HEK293 (cell line): ENCODE measurements around the gene CCNYL1.
A peak's percentile ranks its signal among the peaks of the same experiment; 100 is the strongest.
"Not testable (repeated sequence)": the region's sequence is repeated elsewhere in the genome, so short reads cannot be mapped to it uniquely, and the experiment has no call there.

ENCODE experiments used
- CTCF ChIA-PET: fragments of 350-600 bp; formaldehyde crosslinking; extraction: SDS; loops from one replicate; lab custom pipeline; 2021; ENCODE audit warnings: antibody characterized with exemption; lab: Yijun Ruan, JAX
- POLR2A ChIA-PET: fragments of 300-600 bp; formaldehyde crosslinking; extraction: SDS; loops from one replicate; lab custom pipeline; 2020; ENCODE audit warnings: antibody characterized with exemption, inconsistent platforms; lab: Yijun Ruan, JAX
- H3K27ac ChIP-seq: fragments of 200-500 bp; sonication (Bioruptor generic); 2 replicates; pipeline ENCODE4 v1.5.1; 2014; ENCODE audit warnings: low read depth, low read length, control low read depth, inconsistent platforms; ENCODE audit errors: extremely low read depth
- H3K36me3 ChIP-seq, 2 experiments: fragments of 200-500 bp in 1 of 2; sonication (Bioruptor generic) in 1 of 2; 1 replicate in 1 of 2; 2 replicates in 1 of 2; pipeline ENCODE4 v1.5.1; 2014 to 2017; ENCODE audit warnings: inconsistent platforms in 2 of 2, low read length in 2 of 2; ENCODE audit not compliant: control insufficient read depth in 2 of 2, insufficient read depth in 1 of 2
- H3K4me1 ChIP-seq: fragments of 200-500 bp; sonication (Bioruptor generic); 2 replicates; pipeline ENCODE4 v1.5.1; 2014; ENCODE audit warnings: mild to moderate bottlenecking, low read length, inconsistent platforms; ENCODE audit not compliant: control insufficient read depth, insufficient read depth
- H3K4me3 ChIP-seq: 2 replicates; pipeline ENCODE4 v1.5.1; 2011; ENCODE audit warnings: low read depth, mild to moderate bottlenecking, control low read depth, low read length, moderate library complexity
- H3K9me3 ChIP-seq: fragments of 200-500 bp; sonication (Bioruptor generic); 2 replicates; pipeline ENCODE4 v1.5.1; 2014; ENCODE audit warnings: low read depth, low read length, inconsistent platforms; ENCODE audit not compliant: control insufficient read depth, insufficient read depth
- ATF2 ChIP-seq: fragments of 450-650 bp; formaldehyde crosslinking; IDR thresholded peaks from 2 replicates; pipeline ENCODE4 v1.5.1; 2016; ENCODE audit warnings: missing biosample characterization, missing genetic modification characterization, low read depth
- IKZF3 ChIP-seq: fragments of 450-650 bp; IDR thresholded peaks from 2 replicates; pipeline ENCODE4 v1.5.0; 2018; ENCODE audit warnings: missing biosample characterization, mild to moderate bottlenecking, missing genetic modification characterization, moderate library complexity
- REPIN1 ChIP-seq: fragments of 450-650 bp; formaldehyde crosslinking; IDR thresholded peaks from 2 replicates; pipeline ENCODE4 v1.5.1; 2017; ENCODE audit warnings: missing biosample characterization, missing genetic modification characterization, low read depth
- SCRT1 ChIP-seq: fragments of 450-650 bp; formaldehyde crosslinking; IDR thresholded peaks from 2 replicates; pipeline ENCODE4 v1.5.1; 2016; ENCODE audit warnings: missing biosample characterization, missing genetic modification characterization, borderline replicate concordance
- SP7 ChIP-seq: fragments of 450-650 bp; formaldehyde crosslinking; IDR thresholded peaks from 2 replicates; pipeline ENCODE4 v1.5.1; 2016; ENCODE audit warnings: missing biosample characterization, missing genetic modification characterization
- ZBTB1 ChIP-seq: fragments of 450-650 bp; formaldehyde crosslinking; IDR thresholded peaks from 2 replicates; pipeline ENCODE4 v1.5.1; 2016; ENCODE audit warnings: missing biosample characterization, missing genetic modification characterization
- ZBTB21 ChIP-seq: fragments of 450-650 bp; formaldehyde crosslinking; IDR thresholded peaks from 2 replicates; pipeline ENCODE4 v1.5.1; 2017; ENCODE audit warnings: missing biosample characterization, missing genetic modification characterization
- ZBTB49 ChIP-seq: fragments of 450-650 bp; formaldehyde crosslinking; IDR thresholded peaks from 2 replicates; pipeline ENCODE4 v1.5.1; 2016; ENCODE audit warnings: missing biosample characterization, missing genetic modification characterization, low read depth
- ZFP69B ChIP-seq: fragments of 450-650 bp; formaldehyde crosslinking; IDR thresholded peaks from 2 replicates; pipeline ENCODE4 v1.5.1; 2016; ENCODE audit warnings: missing biosample characterization, missing genetic modification characterization
- ZNF132 ChIP-seq: fragments of 450-650 bp; formaldehyde crosslinking; IDR thresholded peaks from 2 replicates; pipeline ENCODE4 v1.5.1; 2017; ENCODE audit warnings: missing biosample characterization, missing genetic modification characterization, borderline replicate concordance
- ZNF155 ChIP-seq: fragments of 450-650 bp; formaldehyde crosslinking; IDR thresholded peaks from 2 replicates; pipeline ENCODE4 v1.5.1; 2016; ENCODE audit warnings: missing biosample characterization, missing genetic modification characterization
- ZNF175 ChIP-seq: fragments of 450-650 bp; formaldehyde crosslinking; IDR thresholded peaks from 2 replicates; pipeline ENCODE4 v1.5.1; 2016; ENCODE audit warnings: missing biosample characterization, missing genetic modification characterization
- ZNF18 ChIP-seq: fragments of 450-650 bp; formaldehyde crosslinking; IDR thresholded peaks from 2 replicates; pipeline ENCODE4 v1.5.1; 2016; ENCODE audit warnings: missing biosample characterization, missing genetic modification characterization
- ZNF510 ChIP-seq: fragments of 450-650 bp; formaldehyde crosslinking; IDR thresholded peaks from 2 replicates; pipeline ENCODE4 v1.5.1; 2018; ENCODE audit warnings: mild to moderate bottlenecking, missing genetic modification characterization, missing biosample characterization; ENCODE audit not compliant: insufficient replicate concordance
- ZNF549 ChIP-seq: fragments of 450-650 bp; IDR thresholded peaks from 2 replicates; pipeline ENCODE4 v1.5.1; 2018; ENCODE audit warnings: missing biosample characterization, missing genetic modification characterization, mild to moderate bottlenecking, inconsistent platforms, moderate library complexity
- ZNF558 ChIP-seq: fragments of 450-650 bp; formaldehyde crosslinking; IDR thresholded peaks from 2 replicates; pipeline ENCODE4 v1.5.1; 2016; ENCODE audit warnings: missing biosample characterization, missing genetic modification characterization
- ZNF600 ChIP-seq: fragments of 450-650 bp; formaldehyde crosslinking; IDR thresholded peaks from 2 replicates; pipeline ENCODE4 v1.5.1; 2016; ENCODE audit warnings: missing biosample characterization, missing genetic modification characterization
- ZNF654 ChIP-seq: fragments of 450-650 bp; formaldehyde crosslinking; IDR thresholded peaks from 2 replicates; pipeline ENCODE4 v1.5.1; 2016; ENCODE audit warnings: low read depth, missing biosample characterization, missing genetic modification characterization
- ZNF677 ChIP-seq: fragments of 450-650 bp; IDR thresholded peaks from 2 replicates; pipeline ENCODE4 v1.5.0; 2018; ENCODE audit warnings: missing biosample characterization, mild to moderate bottlenecking, missing genetic modification characterization, moderate library complexity
- ZNF792 ChIP-seq: fragments of 450-650 bp; formaldehyde crosslinking; IDR thresholded peaks from 2 replicates; pipeline ENCODE4 v1.5.1; 2016; ENCODE audit warnings: missing biosample characterization, missing genetic modification characterization

The CCNYL1 gene

GRCh38 chr2:207718521-207718920 lies 7.1 kb downstream of the CCNYL1 start:
- H3K9me3 ChIP-seq: no peaks in the 10 kb centered on the region
- H3K4me1 ChIP-seq: peaks cover 14% of the 10 kb centered on the region
- TF ChIP-seq ZNF155: no peak
- TF ChIP-seq ZNF558: peak; percentile 55; the same call in 1 of the 2 replicates
- ChIA-PET POLR2A (interaction anchor here (0.7 kb wide), 1 partner anchor 1777 kb away, joined by 3 read pairs; no protein-coding TSS in a partner anchor), CTCF (interaction anchor here (0.6 to 0.7 kb wide), 2 partner anchors 26 to 180 kb away, joined by 3 read pairs; no protein-coding TSS in a partner anchor)
- H3K4me3 ChIP-seq: no peak overlapping the region
- no peak overlapping the region for H3K27ac ChIP-seq
- H3K36me3 ChIP-seq: no peaks in the 10 kb centered on the region

- Histone ChIP-seq H3K27ac (no peak overlapping the region), H3K36me3 (no peaks in the 10 kb centered on the region), H3K9me3 (no peaks in the 10 kb centered on the region), H3K4me3 (no peak overlapping the region), H3K4me1 (peaks cover 17% of the 10 kb centered on the region)
- ChIA-PET POLR2A (interaction anchor here (0.7 to 4.3 kb wide), 2 partner anchors 7 to 1777 kb away, joined by 3 to 27 read pairs; partner anchors contain the start of gene CCNYL1), CTCF (interaction anchor here (0.6 to 0.7 kb wide), 2 partner anchors 27 to 180 kb away, joined by 3 read pairs; no protein-coding TSS in a partner anchor)
- no peak for TF ChIP-seq ZNF132 (tag by site-specific recombination)
- TF ChIP-seq ZNF654 (tag by site-specific recombination): no peak
- no peak for TF ChIP-seq SCRT1 (tag by site-specific recombination)
- no peak for TF ChIP-seq SP7 (tag by site-specific recombination)
- no peak for TF ChIP-seq ZBTB21 (tag by site-specific recombination)
- TF ChIP-seq ZBTB1 (tag by site-specific recombination): no peak
- no peak for TF ChIP-seq IKZF3 (tag by site-specific recombination)
- TF ChIP-seq ZNF18 (tag by site-specific recombination): no peak
- TF ChIP-seq ZNF175: no peak
- TF ChIP-seq ZNF510 (tag by site-specific recombination): no peak
Observed at GRCh38 chr2:207719008-207719407, 7.6 kb downstream of the CCNYL1 start.

GRCh38 chr2:207719655-207720054 lies 8.2 kb downstream of the CCNYL1 start:
- H3K4me1 ChIP-seq: peaks cover 21% of the 10 kb centered on the region
- POLR2A ChIA-PET: interaction anchor here (1.3 to 4.3 kb wide), 2 partner anchors 8 to 14 kb away, joined by 3 to 27 read pairs; partner anchors contain the start of gene CCNYL1
- H3K36me3 ChIP-seq, H3K4me3 ChIP-seq, H3K9me3 ChIP-seq, H3K27ac ChIP-seq: not testable (repeated sequence)
- CTCF ChIA-PET: interaction anchor here (0.7 kb wide), 1 partner anchor 72 kb away, joined by 3 read pairs; no protein-coding TSS in a partner anchor

GRCh38 chr2:207720517-207721187 lies 9.2 kb downstream of the CCNYL1 start:
- ChIA-PET POLR2A (interaction anchor here (0.7 to 4.3 kb wide), 3 partner anchors 9 to 104 kb away, joined by 3 to 27 read pairs (median 3); partner anchors contain the start of gene CCNYL1), CTCF (interaction anchor here (0.5 to 0.7 kb wide), 2 partner anchors 64 to 482 kb away, joined by 3 to 5 read pairs; no protein-coding TSS in a partner anchor)
- Histone ChIP-seq H3K4me3 (no peak overlapping the region), H3K4me1 (peaks cover 24% of the 10 kb centered on the region), H3K27ac (no peak overlapping the region), H3K36me3 (no peaks in the 10 kb centered on the region), H3K9me3 (no peaks in the 10 kb centered on the region)
- no peak for TF ChIP-seq REPIN1
- no peak for TF ChIP-seq ZNF792 (tag by site-specific recombination)
- no peak for TF ChIP-seq ZFP69B (tag by site-specific recombination)
- TF ChIP-seq ZNF600: peak; percentile 57
- TF ChIP-seq ZNF677 (tag by site-specific recombination): no peak
- TF ChIP-seq ZBTB49 (tag by site-specific recombination): no peak
- TF ChIP-seq ZNF549 (tag by site-specific recombination): no peak
- TF ChIP-seq ATF2 (tag by site-specific recombination): no peak
